Loucy (cell line): Measurements from ENCODE around the gene CDC23.

Experiments
- H2AFZ ChIP-seq: fragments of 200-600 bp; sonication (generic); 2 replicates; pipeline ENCODE4 v1.6.0; 2016; ENCODE audit warnings: antibody characterized with exemption, mild to moderate bottlenecking, low read length, moderate library complexity
- H3F3A ChIP-seq: fragments of 200-600 bp; 2 replicates; pipeline ENCODE4 v1.6.0; 2016; ENCODE audit warnings: antibody characterized with exemption, low read depth, mild to moderate bottlenecking
- H3K27me3 ChIP-seq: fragments of 200-600 bp; sonication (generic); 2 replicates; pipeline ENCODE4 v1.6.1; 2014; ENCODE audit warnings: low read length, mild to moderate bottlenecking; ENCODE audit not compliant: insufficient read depth, poor library complexity, severe bottlenecking
- H3K36me3 ChIP-seq: fragments of 200-600 bp; sonication (generic); 2 replicates; pipeline ENCODE4 v1.6.1; 2016; ENCODE audit warnings: low read length; ENCODE audit not compliant: insufficient read depth
- H3K4me1 ChIP-seq: fragments of 200-600 bp; sonication (generic); 2 replicates; pipeline ENCODE4 v1.5.1; 2014; ENCODE audit warnings: low read length, mild to moderate bottlenecking; ENCODE audit not compliant: insufficient read depth, poor library complexity, severe bottlenecking
- H3K4me2 ChIP-seq: fragments of 200-600 bp; sonication (generic); 2 replicates; pipeline ENCODE4 v1.6.0; 2014; ENCODE audit warnings: antibody characterized with exemption, low read length, low read depth, mild to moderate bottlenecking; ENCODE audit not compliant: poor library complexity, severe bottlenecking
- H3K4me3 ChIP-seq: fragments of 200-600 bp; sonication (generic); 2 replicates; pipeline ENCODE4 v1.5.1; 2014; ENCODE audit warnings: low read length, mild to moderate bottlenecking, mixed read lengths; ENCODE audit not compliant: poor library complexity, severe bottlenecking
- H3K79me2 ChIP-seq: fragments of 200-600 bp; sonication (generic); 2 replicates; pipeline ENCODE4 v1.6.1; 2014; ENCODE audit warnings: low read length; ENCODE audit not compliant: insufficient read depth
- H3K9ac ChIP-seq: fragments of 200-600 bp; sonication (generic); 2 replicates; pipeline ENCODE4 v1.6.0; 2014; ENCODE audit warnings: mild to moderate bottlenecking, low read depth, low read length, moderate library complexity; ENCODE audit not compliant: poor library complexity, severe bottlenecking
- H3K9me2 ChIP-seq: fragments of 200-600 bp; sonication (generic); replicated peaks from 2 replicates; pipeline ENCODE4 v1.6.1; 2016; ENCODE audit warnings: low read depth, low read length, mixed read lengths
- H3K9me3 ChIP-seq: fragments of 200-600 bp; sonication (generic); 2 replicates; pipeline ENCODE4 v1.6.1; 2014; ENCODE audit warnings: mild to moderate bottlenecking, antibody characterized with exemption, low read length, low read depth; ENCODE audit not compliant: insufficient read depth
- H4K20me1 ChIP-seq: fragments of 200-600 bp; sonication (generic); 2 replicates; pipeline ENCODE4 v1.6.0; 2014; ENCODE audit warnings: antibody characterized with exemption, low read length, mild to moderate bottlenecking; ENCODE audit not compliant: insufficient read depth, poor library complexity, severe bottlenecking
- EZH2phosphoT487 ChIP-seq: fragments of 200-600 bp; IDR thresholded peaks from 2 replicates; pipeline ENCODE4 v1.6.1; 2018; ENCODE audit warnings: antibody characterized with exemption, mild to moderate bottlenecking, moderate library complexity, borderline replicate concordance
- TF ChIP-seq, protein P1 (sequence below): fragments of 200-600 bp; sonication (generic); conservative IDR thresholded peaks from 2 replicates; pipeline ENCODE4 v1.5.1; 2014; ENCODE audit warnings: mild to moderate bottlenecking, antibody characterized with exemption, low read length

Gene CDC23

DNA sequence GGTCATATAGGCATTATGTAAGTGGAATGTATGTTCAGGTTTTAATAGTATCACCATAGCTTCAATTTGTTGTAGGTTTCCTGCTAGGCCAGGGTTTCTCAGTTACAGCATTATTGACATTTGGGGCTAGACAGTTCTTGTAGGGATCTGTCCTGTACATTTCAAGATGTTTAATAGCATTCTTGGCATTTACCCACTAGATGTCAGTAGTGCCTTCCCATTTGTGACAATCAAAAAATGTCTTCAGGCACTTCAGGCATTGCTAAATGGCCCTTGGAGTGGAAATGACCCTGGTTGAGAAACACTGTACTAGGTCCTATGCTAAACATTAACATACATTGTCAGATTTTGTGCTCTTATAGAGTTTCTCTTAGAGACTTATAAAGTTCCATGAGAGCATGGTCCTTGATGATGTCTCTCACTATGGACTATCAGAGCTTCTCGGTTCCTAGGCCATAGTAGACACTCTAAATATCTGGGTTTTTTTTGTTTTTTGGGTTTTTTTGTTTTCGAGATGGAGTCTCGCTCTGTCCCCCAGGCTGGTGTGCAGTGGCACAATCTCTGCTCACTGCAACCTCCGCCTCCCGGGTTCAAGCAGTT lies 32.8 kb downstream of the CDC23 start:
- H3K36me3 ChIP-seq = peaks cover 44% of the 10 kb centered on the region
- peaks cover 74% of the 10 kb centered on the region for H3K79me2 ChIP-seq
- H3K4me2 ChIP-seq = peak overlapping the region; percentile 81
- H3K4me3 ChIP-seq = peak overlapping the region; percentile 87
- no peaks in the 10 kb centered on the region for H3F3A ChIP-seq
- H3K27me3 ChIP-seq = no peaks in the 10 kb centered on the region
- TF ChIP-seq EZH2phosphoT487 = no peak
- TF ChIP-seq, protein P1, sequence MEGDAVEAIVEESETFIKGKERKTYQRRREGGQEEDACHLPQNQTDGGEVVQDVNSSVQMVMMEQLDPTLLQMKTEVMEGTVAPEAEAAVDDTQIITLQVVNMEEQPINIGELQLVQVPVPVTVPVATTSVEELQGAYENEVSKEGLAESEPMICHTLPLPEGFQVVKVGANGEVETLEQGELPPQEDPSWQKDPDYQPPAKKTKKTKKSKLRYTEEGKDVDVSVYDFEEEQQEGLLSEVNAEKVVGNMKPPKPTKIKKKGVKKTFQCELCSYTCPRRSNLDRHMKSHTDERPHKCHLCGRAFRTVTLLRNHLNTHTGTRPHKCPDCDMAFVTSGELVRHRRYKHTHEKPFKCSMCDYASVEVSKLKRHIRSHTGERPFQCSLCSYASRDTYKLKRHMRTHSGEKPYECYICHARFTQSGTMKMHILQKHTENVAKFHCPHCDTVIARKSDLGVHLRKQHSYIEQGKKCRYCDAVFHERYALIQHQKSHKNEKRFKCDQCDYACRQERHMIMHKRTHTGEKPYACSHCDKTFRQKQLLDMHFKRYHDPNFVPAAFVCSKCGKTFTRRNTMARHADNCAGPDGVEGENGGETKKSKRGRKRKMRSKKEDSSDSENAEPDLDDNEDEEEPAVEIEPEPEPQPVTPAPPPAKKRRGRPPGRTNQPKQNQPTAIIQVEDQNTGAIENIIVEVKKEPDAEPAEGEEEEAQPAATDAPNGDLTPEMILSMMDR = peak; percentile 76
- H2AFZ ChIP-seq = no peak overlapping the region
- no peaks in the 10 kb centered on the region for H3K9me2 ChIP-seq
- peaks cover 28% of the 10 kb centered on the region for H4K20me1 ChIP-seq
- peak overlapping the region; percentile 95 for H3K9ac ChIP-seq
- H3K9me3 ChIP-seq = no peaks in the 10 kb centered on the region
- H3K4me1 ChIP-seq = peaks cover 24% of the 10 kb centered on the region

DNA sequence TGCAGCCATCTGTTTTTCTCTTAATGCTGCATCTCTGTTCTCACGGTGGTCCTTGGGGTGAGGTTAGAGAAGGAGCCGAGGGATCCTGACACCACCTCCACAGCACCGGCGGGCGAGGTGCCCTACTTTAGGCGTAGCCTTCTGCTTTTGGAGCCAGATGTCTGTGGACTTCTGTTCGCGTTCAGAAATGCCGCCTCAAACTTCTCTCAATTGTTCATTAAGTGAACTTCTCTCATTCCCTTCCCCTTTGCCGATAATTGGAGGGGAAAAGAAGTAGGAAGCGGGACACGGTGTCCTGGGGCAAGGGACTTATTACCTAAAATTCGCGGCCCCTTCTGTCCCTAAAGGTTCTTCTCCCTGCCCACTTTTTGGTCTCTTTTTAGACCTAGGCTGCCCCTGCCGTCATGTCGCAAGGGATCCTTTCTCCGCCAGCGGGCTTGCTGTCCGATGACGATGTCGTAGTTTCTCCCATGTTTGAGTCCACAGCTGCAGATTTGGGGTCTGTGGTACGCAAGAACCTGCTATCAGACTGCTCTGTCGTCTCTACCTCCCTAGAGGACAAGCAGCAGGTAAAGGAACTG lies 33.8 kb downstream of the CDC23 start:
- Histone ChIP-seq H3K9me2 (no peaks in the 10 kb centered on the region), H3K36me3 (peaks cover 38% of the 10 kb centered on the region), H3K4me2 (peak overlapping the region; percentile 81), H3K27me3 (no peaks in the 10 kb centered on the region), H3K4me3 (peak overlapping the region; percentile 87), H3K79me2 (peaks cover 82% of the 10 kb centered on the region), H3K9me3 (no peaks in the 10 kb centered on the region), H3K9ac (peak overlapping the region; percentile 95), H3K4me1 (peaks cover 24% of the 10 kb centered on the region), H2AFZ (peak overlapping the region; percentile 85), H3F3A (no peaks in the 10 kb centered on the region), H4K20me1 (peaks cover 28% of the 10 kb centered on the region)
- TF ChIP-seq, protein P1 = no peak
- no peak for TF ChIP-seq EZH2phosphoT487

DNA sequence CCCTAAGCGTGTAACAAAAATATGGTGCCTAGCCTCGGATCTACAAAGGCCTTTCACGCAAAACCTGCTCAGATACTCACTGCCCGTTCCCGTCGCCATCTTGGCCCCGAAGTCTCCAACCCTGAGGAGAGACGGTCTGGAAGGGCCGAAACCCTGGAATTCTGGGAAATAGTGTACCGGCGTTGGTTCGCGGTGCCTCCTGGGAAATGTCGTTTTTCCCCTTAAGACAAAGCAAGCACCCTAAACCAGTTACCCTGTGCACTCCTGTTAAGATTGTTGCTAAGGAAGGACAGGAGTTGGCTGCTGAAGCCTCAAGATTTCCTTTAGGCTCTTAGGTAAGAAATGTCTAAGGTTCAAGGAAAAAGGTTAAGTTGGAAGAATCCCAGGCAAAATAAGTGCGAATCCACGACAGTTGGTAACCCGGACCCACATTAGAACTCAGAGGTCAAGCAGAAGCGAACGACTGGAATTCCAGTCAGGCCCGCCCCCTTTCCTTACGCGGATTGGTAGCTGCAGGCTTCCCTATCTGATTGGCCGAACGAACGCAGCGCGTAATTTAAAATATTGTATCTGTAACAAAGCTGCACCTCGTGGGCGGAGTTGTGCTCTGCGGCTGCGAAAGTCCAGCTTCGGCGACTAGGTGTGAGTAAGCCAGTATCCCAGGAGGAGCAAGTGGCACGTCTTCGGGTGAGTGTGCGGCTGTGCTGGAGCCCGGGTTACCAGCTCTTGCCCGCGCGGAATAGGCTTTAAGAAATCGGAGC lies 34.4 kb downstream of the CDC23 start, which contains the start of the genes BRD8 and KIF20A:
BRD8 (minus strand) TSS at position 115 of the 761 bp plus-strand sequence; CDS start at position 99, 16 bp downstream.
KIF20A (plus strand) TSS at position 597 of the 761 bp plus-strand sequence. CDS start 569 bp downstream, outside the sequence.
- Histone ChIP-seq H3K9ac (peak within 1 kb of the TSS; percentile 95), H3F3A (no peaks in the 10 kb centered on the region), H3K4me3 (peak within 1 kb of the TSS; percentile 87), H3K9me2 (no peaks in the 10 kb centered on the region), H3K9me3 (no peaks in the 10 kb centered on the region), H4K20me1 (peaks cover 28% of the 10 kb centered on the region), H2AFZ (peak within 1 kb of the TSS; percentile 95), H3K27me3 (no peaks in the 10 kb centered on the region), H3K4me1 (peaks cover 24% of the 10 kb centered on the region), H3K36me3 (peaks cover 32% of the 10 kb centered on the region), H3K4me2 (peak within 1 kb of the TSS; percentile 81), H3K79me2 (peaks cover 88% of the 10 kb centered on the region)
- TF ChIP-seq EZH2phosphoT487 = no peak
- TF ChIP-seq, protein P1 = no peak
